HG03432 (cell line): Measurements from ENCODE around the gene DCDC1.

Experiments
- ATAC-seq: cut with Tn5 transposase; IDR thresholded peaks from one replicate; pipeline ENCODE4 v1.9.1; 2021; ENCODE audit warnings: mild to moderate bottlenecking, moderate library complexity; ENCODE audit not compliant: unreplicated experiment

Gene DCDC1

GRCh38 chr11:31106968-31107576 lies 262.5 kb downstream of the DCDC1 start:
- ATAC-seq, result peak; percentile 94

DNA sequence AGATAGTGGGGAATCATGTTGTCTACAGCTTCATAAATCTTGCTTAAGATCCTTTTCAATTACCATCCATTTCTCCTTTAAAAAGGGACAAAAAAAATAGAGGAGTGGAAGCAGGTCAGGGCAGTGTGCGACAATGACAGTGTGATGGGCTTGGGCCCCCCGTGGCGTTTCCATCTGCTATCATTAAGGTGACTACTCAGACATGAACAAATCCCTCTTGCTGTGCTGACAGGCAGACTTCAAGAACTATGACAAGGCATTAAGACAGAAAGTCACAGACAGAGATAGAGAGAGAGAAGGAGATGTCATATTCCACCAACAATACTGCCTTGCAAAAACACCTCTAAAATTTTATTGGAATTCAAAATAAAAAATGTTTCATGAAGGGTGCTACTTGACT lies 263.2 kb downstream of the DCDC1 start:
- ATAC-seq, result no peak

GRCh38 chr11:31102875-31103274 lies 266.7 kb downstream of the DCDC1 start:
- ATAC-seq, result no peak

GRCh38 chr11:31102316-31102715 lies 267.2 kb downstream of the DCDC1 start:
- no peak for ATAC-seq

DNA sequence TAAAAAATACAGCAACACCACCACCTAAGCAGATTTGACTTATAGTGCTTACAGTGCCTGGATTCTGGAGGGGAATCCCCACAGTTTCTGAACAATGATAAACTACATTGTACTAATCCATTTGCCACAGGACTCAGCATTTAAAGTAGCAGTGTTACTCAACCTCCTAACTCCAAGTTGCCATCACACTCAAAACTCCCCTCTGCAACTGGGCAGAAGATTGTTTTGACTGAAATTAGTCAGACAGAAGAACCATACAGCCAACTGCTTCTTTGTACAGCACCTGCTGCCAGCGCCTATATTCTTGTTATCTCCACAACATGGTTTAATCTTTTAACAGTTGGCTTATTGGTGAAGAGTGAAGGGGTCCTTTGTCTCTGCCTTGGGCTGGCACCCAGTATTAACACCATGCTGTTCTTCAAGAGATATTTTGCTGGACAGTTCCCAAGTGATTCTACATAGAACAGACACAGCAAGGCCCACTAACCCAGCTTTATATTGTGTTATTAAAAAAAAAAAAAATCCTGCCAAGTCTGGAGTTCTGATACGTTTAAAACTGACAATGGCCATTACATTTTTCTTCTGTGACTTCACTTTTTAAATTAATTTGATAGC lies 273.2 kb downstream of the DCDC1 start:
- ATAC-seq, result peak; percentile 59

DNA sequence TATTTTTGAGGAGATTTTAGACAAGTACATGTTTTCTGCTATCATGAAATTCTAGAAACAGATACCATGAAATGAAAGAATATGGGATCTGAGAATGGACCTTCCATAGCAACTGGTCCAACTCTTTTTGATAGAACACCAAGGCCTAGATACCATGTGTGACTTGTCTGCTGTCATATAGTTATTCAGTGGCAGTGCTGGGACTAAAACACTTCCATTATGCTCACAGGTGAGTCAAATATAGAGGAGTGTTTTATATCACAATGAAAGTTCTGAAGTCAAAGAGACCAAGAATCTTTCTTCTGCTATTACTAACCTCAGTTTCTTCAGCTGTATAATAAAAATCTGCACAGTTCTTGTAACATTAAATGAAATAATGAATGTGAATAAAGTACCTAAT lies 276.9 kb downstream of the DCDC1 start:
- ATAC-seq, result no peak

DNA sequence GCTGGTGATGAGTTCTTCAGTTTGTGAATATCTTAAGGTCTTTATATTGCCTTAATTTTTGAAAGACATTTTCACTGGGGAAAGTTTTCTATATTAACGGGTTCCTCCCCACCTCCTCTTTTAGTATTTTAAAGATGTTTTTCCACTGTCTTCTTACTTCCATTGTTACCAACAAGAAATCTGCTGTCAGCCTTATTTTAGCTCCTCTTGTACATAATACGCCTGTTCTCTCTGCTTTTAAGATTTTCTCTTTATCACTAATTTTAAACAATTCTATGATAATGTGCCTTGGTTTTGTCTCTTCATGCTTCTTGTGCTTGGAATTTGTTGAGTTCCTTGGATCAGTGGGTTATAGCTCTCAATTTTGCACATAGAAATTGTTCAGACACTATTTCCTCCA lies 280.4 kb downstream of the DCDC1 start:
- ATAC-seq, result no peak

GRCh38 chr11:31069447-31070205 lies 299.9 kb downstream of the DCDC1 start:
- no peak for ATAC-seq

DNA sequence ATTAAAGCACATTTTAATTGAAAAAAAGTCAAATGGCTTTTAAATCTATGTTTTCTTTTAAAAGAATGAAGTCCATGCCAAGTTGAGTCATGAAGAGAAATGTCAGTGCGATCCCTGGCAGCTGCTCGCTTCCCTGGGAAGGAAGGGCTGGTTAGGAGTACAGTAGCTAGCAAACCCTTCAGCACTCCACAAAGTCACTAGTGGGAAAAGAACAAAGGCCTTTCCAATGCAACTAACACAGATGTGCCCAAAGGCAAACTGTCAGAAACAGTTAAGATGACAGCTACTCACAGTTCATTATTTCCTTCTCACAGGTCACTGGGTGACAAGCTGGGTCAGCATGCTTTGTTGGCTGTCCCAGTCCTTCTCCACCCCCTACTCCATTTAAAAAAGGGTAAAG lies 308.7 kb downstream of the DCDC1 start:
- no peak for ATAC-seq

DNA sequence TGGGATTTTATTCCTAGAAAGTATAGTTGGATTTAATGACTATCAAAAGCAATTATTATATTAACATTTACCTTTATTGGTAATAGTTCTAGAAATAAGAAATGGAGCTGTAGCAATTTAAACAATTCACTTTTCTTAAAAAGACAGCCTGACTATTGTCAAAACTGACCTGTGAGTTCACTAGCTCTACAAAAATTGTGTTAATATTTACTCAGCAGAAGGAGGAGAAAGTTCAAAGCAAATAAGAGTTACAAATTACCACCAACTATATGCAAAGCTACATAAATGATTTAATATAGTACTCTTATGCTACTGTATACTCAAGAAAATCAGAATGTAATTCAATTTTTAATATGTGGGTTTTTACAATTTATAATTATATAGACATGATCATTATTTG lies 310.0 kb downstream of the DCDC1 start:
- no peak for ATAC-seq

DNA sequence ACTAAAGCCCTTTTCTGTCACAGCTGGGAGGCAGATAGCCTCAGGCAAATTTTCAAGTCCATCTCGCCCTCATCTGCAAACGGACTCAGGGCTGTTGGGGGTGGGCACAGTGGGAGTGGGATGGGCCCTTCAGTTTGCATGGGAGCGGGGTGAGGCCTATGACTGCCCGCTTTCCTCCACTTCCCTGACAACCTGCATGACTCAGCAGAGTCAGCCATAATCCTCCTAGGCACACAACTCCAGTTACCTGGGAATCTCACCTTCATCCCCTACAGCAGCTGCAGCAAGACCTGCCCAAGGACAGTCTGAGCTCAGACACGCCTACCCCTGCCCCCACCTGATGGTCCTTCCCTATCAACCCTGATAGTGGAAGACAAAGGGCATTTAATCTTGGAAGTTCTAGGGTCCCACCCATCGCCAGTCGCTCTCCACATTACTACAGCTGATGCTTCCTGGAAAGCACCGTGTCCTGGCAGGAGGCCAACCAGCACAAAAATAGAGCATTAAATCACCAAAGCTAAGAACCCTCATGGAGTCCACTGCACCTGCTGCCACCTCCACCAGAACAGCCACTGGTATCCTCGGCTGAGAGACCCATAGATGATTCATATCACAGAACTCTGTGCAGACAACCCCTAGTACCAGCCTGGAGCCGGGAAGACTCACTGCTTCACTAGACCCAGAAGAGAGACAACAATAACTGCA lies 319.3 kb downstream of the DCDC1 start:
- ATAC-seq, result no peak

GRCh38 chr11:31045335-31045734 lies 324.2 kb downstream of the DCDC1 start:
- no peak for ATAC-seq

GRCh38 chr11:31030138-31030792 lies 339.3 kb downstream of the DCDC1 start:
- no peak for ATAC-seq

DNA sequence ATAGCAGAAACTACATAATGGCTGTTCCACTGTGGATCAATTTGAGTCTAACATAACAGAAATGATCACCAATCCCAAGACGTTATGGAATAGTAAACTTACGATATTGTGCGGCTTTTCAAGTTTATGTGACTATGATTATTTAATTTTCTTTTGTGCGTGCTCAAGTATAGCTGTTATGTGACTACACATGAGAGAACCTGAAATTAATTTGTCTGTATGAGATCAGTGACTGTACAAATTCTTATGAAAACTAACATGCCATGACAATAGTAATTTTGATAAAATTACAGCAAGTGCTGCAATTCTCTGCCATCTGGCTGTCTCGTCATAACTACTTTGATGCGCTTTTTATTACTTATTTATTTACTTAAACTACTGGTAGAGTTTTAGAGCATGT lies 343.2 kb downstream of the DCDC1 start:
- no peak for ATAC-seq

DNA sequence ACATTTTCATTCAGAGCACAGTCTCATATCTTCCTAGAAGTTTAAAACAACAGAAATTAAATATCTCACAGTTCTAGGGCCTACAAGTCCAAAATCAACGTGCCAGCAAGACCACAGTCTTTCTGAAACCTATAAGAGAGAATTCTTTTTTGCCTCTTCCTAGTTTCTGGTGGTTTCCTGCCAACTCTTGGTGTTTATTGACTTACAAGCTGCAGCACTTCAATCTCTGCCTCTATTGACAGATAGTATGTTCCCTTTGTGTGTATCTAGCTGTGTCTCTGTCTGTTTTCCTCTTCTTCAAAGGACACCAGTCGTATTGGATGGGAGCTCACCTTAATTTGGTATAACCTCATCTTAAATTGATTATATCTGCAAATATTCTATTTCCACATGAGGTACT lies 347.5 kb downstream of the DCDC1 start:
- ATAC-seq, result no peak

GRCh38 chr11:31019786-31020185 lies 349.8 kb downstream of the DCDC1 start:
- no peak for ATAC-seq

DNA sequence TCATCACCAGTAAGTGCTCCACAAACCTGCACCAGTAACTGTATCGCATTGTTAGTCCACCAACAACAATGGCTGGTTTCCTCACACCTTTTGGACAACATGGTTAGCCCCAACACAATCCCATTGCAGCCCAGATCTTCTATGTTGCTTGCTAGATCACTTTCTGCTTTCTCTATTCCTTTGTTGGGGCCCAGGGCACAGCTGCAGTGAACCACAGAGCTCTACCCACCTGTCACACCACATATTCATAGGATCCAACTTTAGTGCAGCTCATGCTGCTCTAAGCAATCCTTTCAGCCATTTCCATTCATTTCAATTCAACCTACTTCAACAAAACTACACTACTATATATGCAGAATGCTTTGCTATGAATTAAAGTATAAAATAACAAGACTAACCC lies 364.3 kb downstream of the DCDC1 start:
- no peak for ATAC-seq

- no peak for ATAC-seq
Observed at GRCh38 chr11:31001427-31001826, 368.1 kb downstream of the DCDC1 start.

DNA sequence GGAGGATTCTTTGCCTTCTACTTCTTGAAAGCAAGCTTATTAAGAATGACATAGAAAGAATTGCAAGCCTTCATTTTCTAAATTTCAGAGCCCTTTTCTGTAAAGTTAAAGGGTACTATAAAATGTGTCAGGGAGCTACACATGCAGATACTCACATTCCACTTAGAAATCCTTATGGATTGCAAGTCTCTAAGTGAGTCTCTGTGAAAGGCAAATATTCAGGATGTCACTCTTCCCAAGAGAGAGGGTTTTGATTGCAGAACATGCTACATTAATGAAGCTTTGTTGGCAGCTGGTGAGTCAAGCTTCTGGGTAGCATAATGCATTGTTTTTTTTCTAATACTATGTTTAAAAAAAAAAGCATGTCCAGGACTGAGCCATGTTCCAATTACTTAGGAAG lies 369.2 kb downstream of the DCDC1 start:
- no peak for ATAC-seq

GRCh38 chr11:30992513-30992849 lies 377.1 kb downstream of the DCDC1 start:
- ATAC-seq, result peak; percentile 72

DNA sequence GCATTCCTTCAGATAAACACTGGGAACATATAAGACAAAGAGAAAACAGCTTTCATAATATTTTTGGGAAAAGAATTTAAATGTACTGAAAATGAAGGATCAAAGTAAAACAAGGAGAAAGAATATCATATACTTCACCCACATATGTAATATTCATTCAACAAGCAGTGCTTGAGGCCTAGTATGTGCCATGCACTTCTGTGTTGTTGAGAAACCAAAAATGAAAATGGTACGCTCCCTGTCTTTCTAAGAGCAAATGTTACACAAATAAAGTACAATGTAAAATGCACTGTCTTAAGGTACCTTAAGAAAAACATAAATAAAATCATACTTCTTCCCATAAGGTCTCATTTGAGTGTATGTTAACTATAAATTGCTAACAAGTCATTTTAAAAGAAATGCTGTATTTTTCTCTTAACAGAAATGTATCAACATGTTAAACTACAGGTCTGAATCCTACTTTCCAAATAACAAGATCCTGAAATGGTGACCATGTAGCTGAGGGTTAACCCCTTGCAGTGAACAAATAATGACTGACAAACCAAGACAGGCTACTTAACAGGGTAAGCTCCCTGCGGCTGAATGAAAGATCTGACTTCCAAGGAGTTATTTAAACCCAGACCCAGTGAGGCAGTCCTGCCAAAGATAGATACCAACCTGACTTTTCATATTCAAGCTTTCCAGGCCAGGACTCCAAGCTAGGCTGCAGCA lies 377.6 kb downstream of the DCDC1 start:
- ATAC-seq, result peak; percentile 40
